Midbrain (tissue), 1 donor: Measurements from ENCODE around the gene GAS7.
A peak's percentile ranks its signal among the peaks of the same experiment; 100 is the strongest.

Experiments
- DNase-seq: peaks from one replicate; lab custom pipeline; 2025; lab: John Stamatoyannopoulos, UW

The GAS7 gene

GRCh38 chr17:10171581-10171981 lies 26.8 kb downstream of the GAS7 start:
- DNase-seq: no peak

DNA sequence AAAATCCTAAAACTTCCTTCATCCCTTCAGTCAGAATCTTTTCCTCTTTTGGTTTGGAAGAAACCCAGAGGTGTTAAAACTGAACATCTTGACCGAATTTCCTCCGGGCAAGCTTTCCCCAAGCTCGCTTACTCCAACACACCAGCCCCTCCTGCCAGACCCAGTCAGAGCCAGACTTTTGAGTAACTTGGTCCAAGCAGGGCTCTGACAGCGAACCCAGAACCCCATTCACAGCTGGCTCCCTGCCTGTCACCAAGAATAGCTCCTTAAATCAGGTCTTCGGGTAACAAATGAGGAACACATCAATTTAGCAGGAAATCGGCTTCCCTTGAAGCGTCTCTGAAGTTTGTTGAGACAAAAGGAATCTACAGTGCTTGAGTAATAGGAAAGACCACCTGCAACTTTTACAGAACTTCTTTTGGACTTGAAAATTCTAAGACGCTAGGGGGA lies 27.3 kb downstream of the GAS7 start:
- peak; percentile 36 for DNase-seq

DNA sequence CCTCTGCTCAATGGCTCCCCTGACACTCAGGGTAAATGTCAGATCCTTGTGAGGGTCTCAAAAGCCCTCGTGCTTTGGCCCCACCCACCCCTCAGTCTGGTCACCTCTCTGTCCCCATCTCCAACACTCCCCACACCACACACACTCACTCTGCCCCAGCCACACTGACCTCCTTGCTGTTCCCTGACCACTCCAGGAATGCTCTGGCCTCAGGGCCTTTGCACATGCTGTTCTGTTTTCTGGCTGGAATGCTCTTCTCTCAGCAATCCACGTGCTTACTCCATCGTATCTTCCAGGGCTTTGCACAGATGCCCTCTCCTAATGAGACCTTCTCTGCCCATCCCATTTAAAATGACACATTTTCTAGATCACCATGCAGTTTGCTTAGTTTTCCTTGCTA lies 28.2 kb downstream of the GAS7 start:
- no peak for DNase-seq

DNA sequence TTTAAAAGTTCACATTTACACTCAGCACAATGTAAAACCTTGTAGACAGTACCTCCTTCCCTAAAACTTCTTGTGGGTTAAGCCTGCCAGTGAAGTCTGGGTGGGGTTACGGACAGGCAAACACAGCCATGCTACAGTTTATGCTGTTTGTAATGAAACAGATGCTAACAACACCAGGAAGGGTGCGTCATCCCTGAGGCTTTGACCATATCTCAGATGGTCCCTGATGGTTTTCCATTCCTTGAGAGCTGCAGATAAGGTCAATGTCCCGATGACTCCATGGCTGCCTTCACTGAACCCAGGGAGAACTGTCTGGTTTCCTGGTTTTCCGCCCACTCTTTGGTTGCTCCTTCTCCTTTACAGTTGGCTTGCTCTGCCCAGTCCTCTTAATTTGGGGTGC lies 29.1 kb downstream of the GAS7 start:
- DNase-seq: no peak

DNA sequence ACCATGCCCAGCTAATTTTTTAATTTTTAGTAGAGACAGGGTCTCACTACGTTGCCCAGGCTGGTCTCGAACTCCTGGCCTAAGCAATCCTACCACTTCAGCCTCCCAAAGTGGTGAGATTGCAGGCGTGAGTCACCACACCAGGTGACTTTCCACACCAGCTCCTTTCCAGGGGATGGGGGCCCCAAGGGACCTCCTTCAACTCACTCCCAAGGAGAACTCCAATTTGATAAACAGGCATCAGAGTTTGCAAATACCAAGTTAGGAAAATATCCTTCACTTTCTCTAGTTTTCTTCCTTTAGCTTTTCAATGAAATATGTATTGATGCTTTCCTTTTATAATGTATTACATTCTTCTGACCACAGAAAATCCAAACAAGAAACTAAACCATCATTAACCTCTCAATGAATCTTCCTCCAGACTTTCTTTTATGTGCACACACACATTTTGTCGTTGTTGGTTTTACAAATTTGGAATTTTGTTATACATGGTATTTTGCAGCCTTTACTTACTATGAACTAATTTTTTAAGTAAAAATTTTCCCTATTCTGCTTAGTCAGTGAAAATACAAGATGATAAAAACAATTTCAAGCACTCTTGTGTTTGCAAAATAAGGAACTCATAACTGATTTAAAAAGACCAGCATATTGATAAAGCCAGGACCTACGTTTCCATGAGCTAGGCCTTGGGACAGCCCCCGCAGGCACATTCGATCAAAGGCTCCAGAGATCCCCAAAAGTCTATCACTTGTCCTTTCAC lies 32.0 kb downstream of the GAS7 start:
- DNase-seq: no peak

GRCh38 chr17:10162096-10162495 lies 36.3 kb downstream of the GAS7 start:
- DNase-seq: no peak

DNA sequence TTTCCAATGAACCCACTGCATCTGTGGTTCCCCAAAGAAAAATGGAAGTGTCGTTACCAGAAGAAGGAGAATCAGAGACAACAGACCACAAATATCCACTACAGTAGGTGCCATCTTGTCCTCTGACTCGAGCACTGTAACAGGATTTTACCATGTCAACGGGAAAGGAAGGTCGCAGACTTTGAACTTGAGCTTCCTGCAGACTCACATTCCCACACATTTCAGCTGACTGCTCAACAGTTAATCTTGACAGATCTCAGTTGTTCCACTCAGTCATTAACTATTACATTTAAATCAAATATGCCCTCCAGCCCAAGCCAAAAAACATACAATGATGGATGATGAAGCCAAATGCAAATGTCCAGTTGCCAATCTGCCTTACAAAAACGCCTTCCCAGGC lies 37.0 kb downstream of the GAS7 start:
- DNase-seq: no peak

- peak; percentile 14 for DNase-seq
Observed at GRCh38 chr17:10156948-10157607, 41.3 kb downstream of the GAS7 start.

DNA sequence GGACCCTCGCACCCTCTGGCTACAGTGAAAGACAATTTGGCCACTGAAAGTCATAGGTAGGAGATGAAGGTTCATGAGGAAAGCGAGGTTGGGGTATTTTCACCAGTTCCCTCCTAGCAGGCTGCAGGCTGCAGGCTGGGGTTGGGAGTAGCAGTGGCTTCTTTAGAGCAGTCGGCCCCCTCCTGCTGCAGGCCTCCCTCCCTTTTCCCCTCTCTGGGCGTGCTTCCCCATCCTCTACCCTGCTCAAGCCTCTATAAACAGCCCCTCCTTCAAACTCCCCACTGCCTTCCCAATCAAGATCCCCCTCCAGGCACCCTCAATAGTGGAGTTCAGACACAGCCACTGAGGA lies 41.8 kb downstream of the GAS7 start:
- DNase-seq: no peak

DNA sequence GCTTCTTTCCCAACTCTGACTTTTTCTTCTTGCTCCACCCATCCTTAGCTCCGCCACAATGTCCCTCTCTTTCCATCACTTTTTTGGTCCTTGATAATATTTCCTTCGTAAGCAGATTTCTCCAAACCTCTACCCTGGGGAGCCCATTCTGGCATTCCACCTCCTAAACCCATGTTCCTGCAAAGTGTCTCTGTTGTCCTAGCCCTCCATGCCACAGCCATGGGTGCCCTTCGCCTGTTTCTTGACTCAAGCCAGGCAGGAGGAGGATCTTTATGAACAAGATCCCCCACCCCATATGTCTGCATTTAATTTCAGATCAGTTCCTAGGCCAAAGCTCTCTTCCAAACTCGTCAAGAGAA lies 42.4 kb downstream of the GAS7 start:
- DNase-seq: no peak

- DNase-seq: no peak
Observed at GRCh38 chr17:10155371-10156076, 42.9 kb downstream of the GAS7 start.

- DNase-seq: peak; percentile 33
Observed at GRCh38 chr17:10151667-10152496, 46.5 kb downstream of the GAS7 start.

DNA sequence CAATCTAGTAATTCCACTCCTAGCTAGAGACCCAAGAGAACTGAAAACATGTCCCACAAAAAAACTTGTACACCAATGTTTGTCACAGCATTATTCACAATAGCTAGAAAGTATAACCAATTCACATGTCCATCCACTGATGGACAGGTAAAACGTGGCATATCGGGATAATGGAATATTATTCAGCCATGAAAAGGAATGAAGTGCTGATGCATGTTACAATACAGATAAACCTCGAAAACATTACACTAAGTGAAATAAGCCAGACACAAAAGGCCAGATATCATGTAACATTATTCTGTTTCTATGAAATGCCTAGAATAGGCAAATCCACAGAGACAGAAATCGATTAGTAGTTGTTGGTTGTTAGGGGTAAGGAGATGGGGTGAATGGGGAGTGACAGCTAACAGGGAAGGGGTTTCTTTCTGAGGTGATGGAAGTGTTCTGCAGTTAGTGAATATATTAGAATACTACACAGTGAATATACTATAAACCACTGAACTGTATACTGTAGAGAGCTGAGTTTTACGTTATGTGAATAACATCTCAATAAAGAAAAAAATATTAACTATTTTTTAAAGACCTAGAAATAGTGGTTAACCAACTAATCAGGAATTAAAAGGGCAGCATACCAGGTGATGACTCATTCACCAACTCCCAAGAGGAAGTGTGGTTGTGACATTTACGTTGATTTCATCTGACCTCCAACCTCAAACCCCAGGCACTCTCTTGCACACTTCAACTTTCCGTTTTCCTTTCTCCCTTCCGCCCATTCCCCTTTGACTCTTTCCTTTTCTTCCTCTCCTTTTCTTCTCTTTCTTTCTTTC lies 48.6 kb downstream of the GAS7 start:
- DNase-seq: no peak

GRCh38 chr17:10147761-10148415 lies 50.5 kb downstream of the GAS7 start:
- DNase-seq: no peak

GRCh38 chr17:10147040-10147439 lies 51.4 kb downstream of the GAS7 start:
- DNase-seq: no peak

DNA sequence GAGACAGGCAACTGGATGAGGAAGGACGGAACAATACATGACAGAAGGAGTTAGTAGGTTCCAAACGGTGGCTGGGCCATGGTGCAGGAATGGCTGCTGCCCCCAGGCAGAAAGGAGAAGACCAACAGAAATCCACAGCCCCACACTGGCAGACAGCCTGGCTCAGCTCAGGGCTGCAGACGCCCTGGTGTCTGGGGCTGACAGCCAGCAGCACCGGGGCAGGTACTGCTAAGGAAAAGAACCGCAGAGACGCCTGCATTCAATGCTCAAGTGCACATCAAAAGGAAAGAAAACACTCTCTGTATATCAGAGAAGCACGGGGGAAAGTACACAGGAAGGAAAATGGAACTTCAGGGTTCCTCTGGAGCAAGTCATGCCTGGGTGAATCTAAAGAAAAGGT lies 53.4 kb downstream of the GAS7 start:
- no peak for DNase-seq

DNA sequence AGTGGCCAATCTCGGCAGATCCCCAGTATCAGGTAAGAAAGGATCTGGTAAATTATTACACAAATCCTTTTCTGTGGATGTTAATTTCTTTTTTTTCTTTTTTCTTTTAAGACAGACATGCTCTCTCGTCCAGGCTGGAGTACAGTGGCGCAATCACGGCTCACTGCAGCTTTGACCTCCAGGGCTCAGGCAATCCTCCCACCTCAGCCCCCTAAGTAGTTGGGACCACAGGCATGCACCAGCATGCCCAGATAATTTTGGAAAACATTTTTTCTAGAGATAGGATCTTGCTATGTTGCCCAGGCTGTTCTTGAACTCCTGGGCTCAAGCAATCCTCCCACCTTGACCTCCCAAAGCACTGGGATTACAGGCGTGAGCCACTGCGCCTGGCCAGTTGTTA lies 54.0 kb downstream of the GAS7 start:
- no peak for DNase-seq

- DNase-seq: no peak
Observed at GRCh38 chr17:10141436-10141835, 57.0 kb downstream of the GAS7 start.

GRCh38 chr17:10139577-10139976 lies 58.8 kb downstream of the GAS7 start:
- no peak for DNase-seq

DNA sequence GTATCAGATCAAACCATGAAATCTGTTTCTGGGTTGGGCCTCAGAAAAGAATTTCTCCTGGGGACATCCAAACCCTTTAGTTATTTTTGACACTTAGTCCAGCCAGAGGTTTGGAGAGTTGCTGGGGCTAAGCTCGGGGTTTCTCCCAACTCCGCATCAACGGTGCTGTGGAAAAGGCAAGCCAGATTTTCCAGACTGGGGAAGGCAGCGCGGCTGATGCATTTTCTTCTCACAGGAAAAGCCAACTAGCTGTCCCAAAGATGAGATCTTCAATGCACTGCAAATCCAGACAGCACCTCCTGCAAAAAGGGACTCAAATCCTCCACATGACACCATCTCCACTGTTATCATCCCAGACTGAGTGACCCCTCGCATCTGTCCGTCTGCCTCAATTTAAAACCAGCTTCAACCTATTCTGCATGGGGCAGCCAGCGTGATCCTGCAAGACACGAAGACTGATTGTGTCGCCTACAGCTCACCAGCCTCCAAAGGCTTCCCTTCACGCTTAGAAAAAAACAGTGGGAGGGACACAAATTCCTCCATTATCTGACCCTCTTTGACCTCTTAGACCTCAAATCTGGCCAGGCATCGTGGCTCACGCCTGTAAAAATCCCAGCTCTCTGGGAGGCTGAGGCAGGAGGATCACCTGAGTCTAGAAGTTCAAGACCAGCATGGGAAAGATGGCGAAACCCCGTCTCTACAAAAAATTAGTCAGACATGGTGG lies 62.0 kb downstream of the GAS7 start:
- no peak for DNase-seq
